Naive thymus-derived CD4-positive, alpha-beta T cell (primary cell): ENCODE measurements around the gene MGAT4A. TPM values are rescaled to one million over a fixed set of nuclear protein-coding genes. Genes with fewer than 3 reads are reported as not detected.

Source experiments
- ATAC-seq: fragments of 150-1000 bp; cut with Tn5 transposase; 2 replicates; pipeline ENCODE4 v1.10.0; 2021; ENCODE audit warnings: mild to moderate bottlenecking, moderate library complexity
- CTCF ChIA-PET: fragments of 350-600 bp; sonication (Branson Sonifier 250); formaldehyde crosslinking; loops from one replicate; lab custom pipeline; 2021; ENCODE audit warnings: antibody characterized with exemption; lab: Charles Lee
- POLR2A ChIA-PET: fragments of 350-600 bp; sonication (Branson Sonifier 250); formaldehyde crosslinking; loops from one replicate; lab custom pipeline; 2021; ENCODE audit warnings: antibody characterized with exemption, inconsistent platforms; lab: Charles Lee
- DNase-seq, 9 donors: peaks; one replicate each; pipeline versions ENCODE4 v3.0.0 to v3.0.0-alpha.2; 2020 to 2022; ENCODE audit warnings: mixed read lengths in 1 of 9
- H3K27ac ChIP-seq: one replicate; pipeline ENCODE4 v1.7.0; 2013; ENCODE audit warnings: mild to moderate bottlenecking, low read depth, low read length, moderate library complexity
- H3K27me3 ChIP-seq, 2 donors: one replicate each; pipeline ENCODE4 v1.7.0; 2013; ENCODE audit warnings: low read length in 2 of 2, mild to moderate bottlenecking in 2 of 2, moderate library complexity in 2 of 2; ENCODE audit not compliant: control insufficient read depth in 2 of 2, insufficient read depth in 2 of 2
- H3K36me3 ChIP-seq, 3 experiments: 1 replicate in 2 of 3; 2 replicates in 1 of 3; pipeline ENCODE4 v1.7.0; 2013; ENCODE audit warnings: low read length in 3 of 3, mild to moderate bottlenecking in 3 of 3, moderate library complexity in 1 of 3; ENCODE audit not compliant: insufficient read depth in 3 of 3, control insufficient read depth in 2 of 3
- H3K4me1 ChIP-seq, 2 donors: one replicate each; pipeline ENCODE4 v1.7.0; 2013; ENCODE audit warnings: low read length in 2 of 2, mild to moderate bottlenecking in 2 of 2, moderate library complexity in 1 of 2; ENCODE audit not compliant: control insufficient read depth in 2 of 2, insufficient read depth in 2 of 2
- H3K4me3 ChIP-seq: 2 replicates; pipeline ENCODE4 v1.7.0; 2013; ENCODE audit warnings: mild to moderate bottlenecking, low read length
- H3K9me3 ChIP-seq, 3 experiments: 1 replicate in 2 of 3; 2 replicates in 1 of 3; pipeline ENCODE4 v1.7.0; 2013; ENCODE audit warnings: low read length in 3 of 3; ENCODE audit not compliant: control insufficient read depth in 2 of 3
- H3K27ac Mint-ChIP-seq, 9 donors: one replicate each; pipeline ENCODE4 v1.8.0; 2020 to 2022; ENCODE audit warnings: mixed read lengths in 9 of 9, mild to moderate bottlenecking in 8 of 9, moderate library complexity in 5 of 9, inconsistent platforms in 2 of 9
- H3K27me3 Mint-ChIP-seq, 5 donors: one replicate each; pipeline ENCODE4 v1.8.0; 2021 to 2022; ENCODE audit warnings: mixed read lengths in 5 of 5, mild to moderate bottlenecking in 1 of 5
- H3K36me3 Mint-ChIP-seq, 5 donors: one replicate each; pipeline ENCODE4 v1.8.0; 2020 to 2022; ENCODE audit warnings: mixed read lengths in 5 of 5, mild to moderate bottlenecking in 3 of 5, inconsistent platforms in 1 of 5
- H3K4me1 Mint-ChIP-seq, 7 donors: one replicate each; pipeline ENCODE4 v1.8.0; 2020 to 2022; ENCODE audit warnings: mixed read lengths in 7 of 7, mild to moderate bottlenecking in 3 of 7, inconsistent platforms in 1 of 7
- H3K4me3 Mint-ChIP-seq, 10 donors: one replicate each; pipeline ENCODE4 v1.8.0; 2020 to 2022; ENCODE audit warnings: mild to moderate bottlenecking in 10 of 10, mixed read lengths in 10 of 10, moderate library complexity in 6 of 10, inconsistent platforms in 2 of 10
- H3K9me3 Mint-ChIP-seq, 11 donors: one replicate each; pipeline ENCODE4 v1.8.0; 2020 to 2022; ENCODE audit warnings: mixed read lengths in 11 of 11, mild to moderate bottlenecking in 4 of 11, inconsistent platforms in 1 of 11, moderate library complexity in 1 of 11
- intact Hi-C, 2 donors: fragments of 100-400 bp; cut with micrococcal nuclease; formaldehyde crosslinking; loops; one replicate each; pipeline ENCODE4 v1.15.1; 2023
- polyA plus RNA-seq, 2 donors: library from polyadenylated mRNA; unstranded; fragments of 300-500 nt; fragmentation: Illumina TruSeq; gene quantifications; one replicate each; pipeline ENCODE4 v1.2.3, GENCODE V29; 2021
- total RNA-seq, 6 experiments: library from RNA in 5 of 6; stranded (reverse) in 5 of 6; gene quantifications; 1 replicate in 5 of 6; 2 replicates in 1 of 6; pipeline ENCODE4 v1.2.3 and lab custom pipeline; 2021 to 2026

Gene MGAT4A
- total and polyA plus RNA-seq, 7 experiments from 2014 or later = 125 to 349 (median 262) TPM

- peak overlapping the region in 1 of 9 donors; percentile 8 for H3K27ac Mint-ChIP-seq
Measured at GRCh38 chr2:98571796-98572195, 159.1 kb downstream of the MGAT4A start.

DNA sequence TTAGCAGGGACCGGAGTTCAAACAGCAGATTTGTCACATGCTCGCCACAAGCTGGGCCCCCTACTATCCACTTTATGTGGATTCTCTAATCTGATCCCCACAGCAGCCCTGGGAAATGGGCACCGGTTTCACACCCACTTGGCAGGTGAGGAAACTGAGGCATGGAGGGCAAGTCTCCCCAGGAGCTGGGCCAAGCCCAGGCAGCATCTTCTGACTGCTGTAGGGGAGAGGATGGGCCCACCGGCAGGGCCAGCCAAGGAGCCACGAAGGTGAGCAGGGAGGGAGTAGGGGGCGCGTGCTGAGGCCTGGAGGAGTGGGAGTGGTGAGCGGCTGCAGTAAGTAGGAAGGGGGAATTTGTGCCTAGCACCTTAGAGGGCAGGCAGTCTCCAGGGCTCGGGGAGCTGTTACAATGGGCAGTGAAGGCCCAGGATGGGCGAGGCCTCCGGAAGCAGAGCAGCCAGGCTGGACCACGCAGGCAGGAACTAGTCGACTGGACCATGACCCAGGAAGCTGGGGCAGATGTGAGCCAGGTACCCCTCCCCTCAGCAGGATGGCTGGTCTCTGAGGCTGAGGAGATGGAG is 159.7 kb downstream of the MGAT4A start:
- peak overlapping the region in 1 of 9 donors; percentile 32 for H3K27ac Mint-ChIP-seq

More at GRCh38 chr2:98571796-98572195, 159.1 kb downstream of the MGAT4A start:
- peaks cover 0 to 15% (median under 1%) of the 10 kb centered on the region in 7 donors for H3K4me1 Mint-ChIP-seq
- Histone ChIP-seq H3K27me3 (no peaks in the 10 kb centered on the region), H3K9me3 (no peaks in the 10 kb centered on the region), H3K4me3 (no peak overlapping the region), H3K27ac (no peak overlapping the region), H3K4me1 (no peaks in the 10 kb centered on the region), H3K36me3 (peaks cover 0 to 100% (median 22%) of the 10 kb centered on the region in 3 experiments)
- peaks cover 0 to 5% (median 0%) of the 10 kb centered on the region in 11 donors for H3K9me3 Mint-ChIP-seq
- ATAC-seq (no peak), DNase-seq (no peak)
- H3K27me3 Mint-ChIP-seq = no peaks in the 10 kb centered on the region
- H3K36me3 Mint-ChIP-seq = peaks cover 9 to 46% (median 13%) of the 10 kb centered on the region in 5 donors
- ChIA-PET CTCF (no interaction called here), POLR2A (no interaction called here)
- no peak overlapping the region for H3K4me3 Mint-ChIP-seq
- intact Hi-C loops = no loop called here

GRCh38 chr2:98570356-98570755 is 160.6 kb downstream of the MGAT4A start:
- H3K27ac Mint-ChIP-seq = peak overlapping the region in 7 of 9 donors; percentile 32 to 88 (median 78)
- intact Hi-C loops = no loop called here
- Histone ChIP-seq H3K4me1 (no peaks in the 10 kb centered on the region), H3K27me3 (no peaks in the 10 kb centered on the region), H3K27ac (no peak overlapping the region), H3K36me3 (peaks cover 2 to 100% (median 36%) of the 10 kb centered on the region in 3 experiments), H3K4me3 (no peak overlapping the region), H3K9me3 (no peaks in the 10 kb centered on the region)
- ATAC-seq (no peak), DNase-seq (no peak)
- H3K27me3 Mint-ChIP-seq = no peaks in the 10 kb centered on the region
- H3K4me1 Mint-ChIP-seq = peaks cover 0 to 18% (median 7%) of the 10 kb centered on the region in 7 donors
- POLR2A ChIA-PET = no interaction called here
- CTCF ChIA-PET = interaction anchor here (0.6 to 1.2 kb wide), 4 partner anchors 9 to 92 kb away, joined by 3 read pairs; no protein-coding TSS in a partner anchor
- H3K9me3 Mint-ChIP-seq = peaks cover 0 to 4% (median 0%) of the 10 kb centered on the region in 11 donors
- peaks cover 9 to 45% (median 17%) of the 10 kb centered on the region in 5 donors for H3K36me3 Mint-ChIP-seq
- H3K4me3 Mint-ChIP-seq = no peak overlapping the region

More for the DNA sequence above, 159.7 kb downstream of the MGAT4A start:
- Mint-ChIP-seq H3K36me3 (peaks cover 13 to 46% (median 17%) of the 10 kb centered on the region in 5 donors), H3K4me3 (no peak overlapping the region), H3K4me1 (peaks cover 0 to 18% (median 6%) of the 10 kb centered on the region in 7 donors), H3K27me3 (no peaks in the 10 kb centered on the region), H3K9me3 (peaks cover 0 to 5% (median 0%) of the 10 kb centered on the region in 11 donors)
- ChIA-PET POLR2A (no interaction called here), CTCF (interaction anchor here (0.7 kb wide), 1 partner anchor 25 kb away, joined by 4 read pairs; no protein-coding TSS in a partner anchor)
- peaks cover 0 to 100% (median 28%) of the 10 kb centered on the region in 3 experiments for H3K36me3 ChIP-seq
- intact Hi-C loops = no loop called here
- H3K4me3 ChIP-seq = no peak overlapping the region
- ATAC-seq (no peak), DNase-seq (no peak)
- H3K4me1 ChIP-seq = no peaks in the 10 kb centered on the region
- H3K9me3 ChIP-seq = no peaks in the 10 kb centered on the region
- no peak overlapping the region for H3K27ac ChIP-seq
- H3K27me3 ChIP-seq = no peaks in the 10 kb centered on the region

- CTCF ChIA-PET = interaction anchor here (0.5 to 1.2 kb wide), 5 partner anchors 10 to 91 kb away, joined by 3 read pairs; no protein-coding TSS in a partner anchor
- H3K4me3 Mint-ChIP-seq = no peak overlapping the region
Measured at GRCh38 chr2:98569915-98570314, 161.0 kb downstream of the MGAT4A start.

DNA sequence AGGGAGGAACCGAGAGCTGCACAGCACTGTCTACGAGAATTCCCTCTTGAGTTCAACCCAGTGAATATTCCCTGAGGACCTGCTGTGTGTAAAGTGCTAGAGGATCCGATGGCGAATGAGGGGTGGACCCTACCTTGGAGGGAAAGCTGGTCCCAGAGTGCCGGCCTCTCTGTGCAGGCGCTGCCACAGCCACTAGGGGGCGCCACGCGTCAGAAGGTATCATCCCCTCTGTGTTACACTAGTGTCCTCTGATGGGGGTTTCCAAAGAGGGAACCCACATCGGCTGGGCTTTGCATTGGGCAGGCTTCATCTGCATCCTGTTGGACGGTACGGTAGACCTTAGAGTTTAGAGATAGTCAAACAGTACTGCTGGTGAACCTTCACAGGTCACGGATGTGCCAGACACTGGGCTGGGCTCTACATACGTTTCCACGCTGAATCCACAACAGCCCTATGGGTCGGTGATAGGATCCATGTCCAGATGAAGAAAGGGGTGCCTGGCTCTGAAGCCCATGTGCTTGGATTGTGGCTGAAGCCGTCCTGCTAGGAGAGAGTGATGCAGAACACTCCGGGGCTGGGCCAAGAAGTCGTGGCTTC is 161.6 kb downstream of the MGAT4A start:
- Mint-ChIP-seq H3K4me3 (no peak overlapping the region), H3K27ac (peak overlapping the region in 8 of 9 donors; percentile 29 to 81 (median 55)), H3K36me3 (peaks cover 7 to 48% (median 17%) of the 10 kb centered on the region in 5 donors), H3K27me3 (no peaks in the 10 kb centered on the region), H3K4me1 (peaks cover 0 to 19% (median 7%) of the 10 kb centered on the region in 7 donors), H3K9me3 (peaks cover 0 to 4% (median 0%) of the 10 kb centered on the region in 11 donors)
- no peaks in the 10 kb centered on the region for H3K27me3 ChIP-seq
- no peak overlapping the region for H3K4me3 ChIP-seq
- DNase-seq (peak; percentile 43 to 78 (median 60)), ATAC-seq (peak; percentile 84)
- ChIA-PET POLR2A (interaction anchor here (0.9 kb wide), 1 partner anchor 82 kb away, joined by 3 read pairs; no protein-coding TSS in a partner anchor), CTCF (interaction anchor here (0.5 to 1.2 kb wide), 9 partner anchors 10 to 270 kb away, joined by 3 to 8 read pairs (median 3); no protein-coding TSS in a partner anchor)
- peaks cover 6 to 100% (median 35%) of the 10 kb centered on the region in 3 experiments for H3K36me3 ChIP-seq
- no peaks in the 10 kb centered on the region for H3K9me3 ChIP-seq
- intact Hi-C loops = loop anchor here (1.0 kb wide), 3 partner anchors 80 to 268 kb away; no protein-coding TSS in a partner anchor
- H3K27ac ChIP-seq = no peak overlapping the region
- no peaks in the 10 kb centered on the region for H3K4me1 ChIP-seq

More at GRCh38 chr2:98569915-98570314, 161.0 kb downstream of the MGAT4A start:
- intact Hi-C loops = loop anchor here (1.0 kb wide), 3 partner anchors 79 to 267 kb away; no protein-coding TSS in a partner anchor
- Mint-ChIP-seq H3K27me3 (no peaks in the 10 kb centered on the region), H3K4me1 (peaks cover 0 to 19% (median 7%) of the 10 kb centered on the region in 7 donors), H3K36me3 (peaks cover 7 to 48% (median 17%) of the 10 kb centered on the region in 5 donors), H3K27ac (peak overlapping the region in 8 of 9 donors; percentile 32 to 88 (median 78)), H3K9me3 (peaks cover 0 to 4% (median 0%) of the 10 kb centered on the region in 11 donors)
- Histone ChIP-seq H3K36me3 (peaks cover 6 to 100% (median 36%) of the 10 kb centered on the region in 3 experiments), H3K4me3 (no peak overlapping the region), H3K4me1 (no peaks in the 10 kb centered on the region), H3K9me3 (no peaks in the 10 kb centered on the region), H3K27me3 (no peaks in the 10 kb centered on the region), H3K27ac (no peak overlapping the region)
- ATAC-seq (no peak), DNase-seq (no peak)
- POLR2A ChIA-PET = no interaction called here
